ENCODE measurements around the gene MATR3.

DNA sequence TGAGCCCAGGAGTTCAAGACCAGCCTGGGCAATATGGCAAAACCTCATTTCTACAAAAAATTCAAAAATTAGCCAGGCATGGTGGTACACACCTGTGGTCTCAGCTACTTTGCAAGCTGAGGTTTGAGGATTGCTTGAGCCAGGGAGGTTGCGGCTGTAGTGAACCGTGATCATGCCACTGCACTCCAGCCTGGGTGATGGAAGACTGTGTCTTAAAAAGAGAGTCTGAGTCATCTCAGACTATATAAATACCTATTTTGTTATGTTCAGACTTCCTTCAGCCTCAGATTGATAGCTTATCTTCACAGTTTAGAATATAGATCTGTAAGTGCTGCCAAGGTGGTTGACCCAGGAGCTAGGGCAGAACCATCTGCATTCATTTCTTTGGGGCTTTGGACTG, 46.5 kb downstream of the MATR3 start:
- TF ChIP-seq, protein P1, sequence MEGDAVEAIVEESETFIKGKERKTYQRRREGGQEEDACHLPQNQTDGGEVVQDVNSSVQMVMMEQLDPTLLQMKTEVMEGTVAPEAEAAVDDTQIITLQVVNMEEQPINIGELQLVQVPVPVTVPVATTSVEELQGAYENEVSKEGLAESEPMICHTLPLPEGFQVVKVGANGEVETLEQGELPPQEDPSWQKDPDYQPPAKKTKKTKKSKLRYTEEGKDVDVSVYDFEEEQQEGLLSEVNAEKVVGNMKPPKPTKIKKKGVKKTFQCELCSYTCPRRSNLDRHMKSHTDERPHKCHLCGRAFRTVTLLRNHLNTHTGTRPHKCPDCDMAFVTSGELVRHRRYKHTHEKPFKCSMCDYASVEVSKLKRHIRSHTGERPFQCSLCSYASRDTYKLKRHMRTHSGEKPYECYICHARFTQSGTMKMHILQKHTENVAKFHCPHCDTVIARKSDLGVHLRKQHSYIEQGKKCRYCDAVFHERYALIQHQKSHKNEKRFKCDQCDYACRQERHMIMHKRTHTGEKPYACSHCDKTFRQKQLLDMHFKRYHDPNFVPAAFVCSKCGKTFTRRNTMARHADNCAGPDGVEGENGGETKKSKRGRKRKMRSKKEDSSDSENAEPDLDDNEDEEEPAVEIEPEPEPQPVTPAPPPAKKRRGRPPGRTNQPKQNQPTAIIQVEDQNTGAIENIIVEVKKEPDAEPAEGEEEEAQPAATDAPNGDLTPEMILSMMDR (optimal IDR thresholded peaks at IDR 0.05 in 1 of 3, IDR thresholded peaks at IDR 0.05 in 1 of 3, conservative IDR thresholded peaks at IDR 0.05 in 1 of 3; ENCODE audit: extremely low read depth in 1 of 3, insufficient read depth in 2 of 3, low read length in 3 of 3) = no peak
- no peak for TF ChIP-seq EZH2 (IDR thresholded peaks at IDR 0.05; ENCODE audit: low read length)
